MCF 10A (cell line): Measurements from ENCODE around the gene HHIP. TPM values are rescaled to one million over a fixed set of nuclear protein-coding genes. Genes with fewer than 3 reads are reported as not detected.

ENCODE experiments used
- BruUV-seq: library from RNA; stranded (reverse); fragments of 400-500 nt; replicated peaks from 2 replicates; lab custom pipeline; 2021; lab: Mats Ljungman, UMichigan
- CTCF ChIA-PET: fragments of 300-600 bp; sonication (Branson Sonifier 250); formaldehyde crosslinking; extraction: SDS; loops from one replicate; lab custom pipeline; 2021; ENCODE audit warnings: antibody characterized with exemption, inconsistent platforms; lab: Yijun Ruan, JAX
- POLR2A ChIA-PET: fragments of 300-600, 350-650 bp; sonication (Branson Sonifier 250); formaldehyde crosslinking; extraction: SDS; loops from one replicate; lab custom pipeline; 2020; ENCODE audit warnings: antibody characterized with exemption, inconsistent platforms; lab: Yijun Ruan, JAX
- DNase-seq: peaks from one replicate; pipeline ENCODE4 v3.0.0-alpha.2; 2018; ENCODE audit not compliant: unreplicated experiment
- H3K27ac Mint-ChIP-seq: one replicate; pipeline ENCODE4 v1.8.0; 2022; ENCODE audit warnings: mild to moderate bottlenecking, low read depth, mixed read lengths; ENCODE audit not compliant: unreplicated experiment
- H3K27me3 Mint-ChIP-seq: one replicate; pipeline ENCODE4 v1.8.0; 2022; ENCODE audit warnings: mixed read lengths; ENCODE audit not compliant: insufficient read depth, unreplicated experiment
- H3K36me3 Mint-ChIP-seq: one replicate; pipeline ENCODE4 v1.8.0; 2022; ENCODE audit warnings: mild to moderate bottlenecking, moderate library complexity, mixed read lengths; ENCODE audit not compliant: insufficient read depth, unreplicated experiment
- H3K4me1 Mint-ChIP-seq: one replicate; pipeline ENCODE4 v1.8.0; 2022; ENCODE audit warnings: mixed read lengths; ENCODE audit not compliant: insufficient read depth, unreplicated experiment
- H3K4me3 Mint-ChIP-seq: one replicate; pipeline ENCODE4 v1.8.0; 2022; ENCODE audit warnings: mild to moderate bottlenecking, moderate library complexity, mixed read lengths; ENCODE audit not compliant: unreplicated experiment
- H3K9me3 Mint-ChIP-seq: one replicate; pipeline ENCODE4 v1.8.0; 2022; ENCODE audit warnings: mixed read lengths; ENCODE audit not compliant: unreplicated experiment
- intact Hi-C: fragments of 100-400 bp; cut with micrococcal nuclease; formaldehyde crosslinking; loops from 2 replicates; pipeline ENCODE4 v1.14.1; 2022
- total RNA-seq: library from RNA; stranded (reverse); gene quantifications from 2 replicates; pipeline ENCODE4 v1.2.3, GENCODE V29; 2022
- TF ChIP-seq, protein P1 (sequence below): fragments of 200-600 bp; IDR thresholded peaks from one replicate; pipeline ENCODE4 v1.8.0; 2022; ENCODE audit warnings: antibody characterized with exemption, mild to moderate bottlenecking; ENCODE audit not compliant: unreplicated experiment

HHIP gene
- total RNA-seq, 1 experiment from 2014 or later, result 0.12 TPM

DNA sequence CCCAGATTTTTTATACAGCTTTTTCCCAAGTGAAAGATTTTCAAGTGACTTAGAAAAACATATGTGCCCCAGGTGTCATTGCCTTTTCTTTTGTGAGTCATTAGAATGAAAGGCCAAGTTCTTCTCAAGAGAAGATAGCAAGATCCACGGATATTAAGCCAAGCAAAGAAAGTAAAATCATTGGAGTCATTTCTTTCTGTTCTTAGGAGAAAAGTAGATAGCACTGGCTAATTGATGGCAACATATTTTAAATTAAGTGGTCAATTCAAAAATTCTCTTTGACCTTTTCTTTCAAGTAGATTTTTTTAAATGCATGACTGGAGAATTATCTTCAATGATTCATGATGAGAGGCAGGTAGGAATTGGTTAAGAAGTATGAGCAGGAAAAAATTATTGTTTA, 94.4 kb downstream of the HHIP start:
- ChIA-PET CTCF (no interaction called here), POLR2A (interaction anchor here (0.7 kb wide), 1 partner anchor 263 kb away, joined by 3 read pairs; no protein-coding TSS in a partner anchor)
- Mint-ChIP-seq H3K36me3 (no peaks in the 10 kb centered on the region), H3K4me1 (no peaks in the 10 kb centered on the region), H3K9me3 (no peaks in the 10 kb centered on the region), H3K27me3 (no peaks in the 10 kb centered on the region), H3K27ac (no peak overlapping the region), H3K4me3 (no peak overlapping the region)
- no peak for DNase-seq
- intact Hi-C loops, result no loop called here
- TF ChIP-seq, protein P1, sequence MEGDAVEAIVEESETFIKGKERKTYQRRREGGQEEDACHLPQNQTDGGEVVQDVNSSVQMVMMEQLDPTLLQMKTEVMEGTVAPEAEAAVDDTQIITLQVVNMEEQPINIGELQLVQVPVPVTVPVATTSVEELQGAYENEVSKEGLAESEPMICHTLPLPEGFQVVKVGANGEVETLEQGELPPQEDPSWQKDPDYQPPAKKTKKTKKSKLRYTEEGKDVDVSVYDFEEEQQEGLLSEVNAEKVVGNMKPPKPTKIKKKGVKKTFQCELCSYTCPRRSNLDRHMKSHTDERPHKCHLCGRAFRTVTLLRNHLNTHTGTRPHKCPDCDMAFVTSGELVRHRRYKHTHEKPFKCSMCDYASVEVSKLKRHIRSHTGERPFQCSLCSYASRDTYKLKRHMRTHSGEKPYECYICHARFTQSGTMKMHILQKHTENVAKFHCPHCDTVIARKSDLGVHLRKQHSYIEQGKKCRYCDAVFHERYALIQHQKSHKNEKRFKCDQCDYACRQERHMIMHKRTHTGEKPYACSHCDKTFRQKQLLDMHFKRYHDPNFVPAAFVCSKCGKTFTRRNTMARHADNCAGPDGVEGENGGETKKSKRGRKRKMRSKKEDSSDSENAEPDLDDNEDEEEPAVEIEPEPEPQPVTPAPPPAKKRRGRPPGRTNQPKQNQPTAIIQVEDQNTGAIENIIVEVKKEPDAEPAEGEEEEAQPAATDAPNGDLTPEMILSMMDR, result no peak
- BruUV-seq, result no TSS peak

DNA sequence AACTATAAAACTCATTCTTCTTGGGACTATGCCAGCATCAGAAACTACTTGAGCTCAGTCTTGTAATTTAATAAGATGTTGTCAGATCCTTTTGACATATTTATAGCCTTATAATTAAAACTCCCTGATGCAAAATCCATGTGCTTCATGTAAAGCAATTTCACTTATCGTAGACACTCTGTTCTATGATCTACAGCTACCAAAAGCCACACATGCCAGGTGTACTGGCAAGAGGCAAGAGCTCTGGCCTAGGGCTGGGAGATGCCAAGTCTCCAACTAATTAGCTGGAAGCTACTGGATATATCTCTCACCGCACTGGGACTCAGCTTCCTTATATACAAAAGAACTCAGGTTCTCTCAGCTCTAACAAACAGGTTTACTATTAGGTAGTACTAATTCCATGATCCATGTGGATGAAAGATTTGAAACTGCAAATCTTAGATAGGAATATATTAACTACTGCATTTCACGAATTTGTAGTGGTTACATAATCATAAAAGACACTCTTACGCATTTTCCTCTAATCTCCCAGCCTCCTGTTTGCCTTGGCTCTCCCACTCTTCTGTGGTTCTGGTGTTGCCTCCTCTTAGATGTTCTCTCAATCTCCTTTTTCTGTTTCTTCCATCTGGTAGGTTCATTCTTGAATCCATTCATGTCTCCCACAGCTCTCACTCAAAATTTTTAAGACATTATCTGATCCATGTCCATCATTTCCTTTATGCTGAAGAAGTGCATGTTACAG, 103.0 kb downstream of the HHIP start:
- TF ChIP-seq, protein P1, result no peak
- POLR2A ChIA-PET, result no interaction called here
- no TSS peak for BruUV-seq
- DNase-seq, result no peak
- H3K4me3 Mint-ChIP-seq, result no peak overlapping the region
- H3K36me3 Mint-ChIP-seq, result no peaks in the 10 kb centered on the region
- H3K27me3 Mint-ChIP-seq, result no peaks in the 10 kb centered on the region
- no peaks in the 10 kb centered on the region for H3K9me3 Mint-ChIP-seq
- intact Hi-C loops, result no loop called here
- CTCF ChIA-PET, result no interaction called here
- H3K27ac Mint-ChIP-seq, result no peak overlapping the region
- no peaks in the 10 kb centered on the region for H3K4me1 Mint-ChIP-seq

DNA sequence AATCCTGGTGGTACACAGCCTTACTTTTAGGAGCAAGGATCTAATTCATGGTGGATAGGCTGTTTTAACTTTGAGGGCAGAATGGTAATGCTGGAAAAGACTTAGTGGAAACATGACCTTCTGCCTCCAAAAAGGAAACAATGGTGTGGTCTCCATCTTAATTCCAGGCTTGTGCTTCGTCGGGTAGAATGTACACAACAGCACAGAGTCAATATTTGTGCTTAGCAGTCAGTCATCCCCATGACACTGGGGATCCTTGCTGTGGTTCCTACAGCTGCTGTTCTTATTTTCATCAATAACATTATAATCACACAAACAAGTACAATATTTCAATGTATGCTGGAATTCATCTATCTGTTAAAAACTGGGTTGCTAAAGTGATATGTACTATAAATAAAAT, 104.4 kb downstream of the HHIP start:
- Mint-ChIP-seq H3K4me1 (no peaks in the 10 kb centered on the region), H3K27me3 (no peaks in the 10 kb centered on the region), H3K27ac (no peak overlapping the region), H3K9me3 (no peaks in the 10 kb centered on the region), H3K4me3 (no peak overlapping the region), H3K36me3 (no peaks in the 10 kb centered on the region)
- DNase-seq, result no peak
- intact Hi-C loops, result no loop called here
- TF ChIP-seq, protein P1, result no peak
- ChIA-PET CTCF (no interaction called here), POLR2A (no interaction called here)
- no TSS peak for BruUV-seq

DNA sequence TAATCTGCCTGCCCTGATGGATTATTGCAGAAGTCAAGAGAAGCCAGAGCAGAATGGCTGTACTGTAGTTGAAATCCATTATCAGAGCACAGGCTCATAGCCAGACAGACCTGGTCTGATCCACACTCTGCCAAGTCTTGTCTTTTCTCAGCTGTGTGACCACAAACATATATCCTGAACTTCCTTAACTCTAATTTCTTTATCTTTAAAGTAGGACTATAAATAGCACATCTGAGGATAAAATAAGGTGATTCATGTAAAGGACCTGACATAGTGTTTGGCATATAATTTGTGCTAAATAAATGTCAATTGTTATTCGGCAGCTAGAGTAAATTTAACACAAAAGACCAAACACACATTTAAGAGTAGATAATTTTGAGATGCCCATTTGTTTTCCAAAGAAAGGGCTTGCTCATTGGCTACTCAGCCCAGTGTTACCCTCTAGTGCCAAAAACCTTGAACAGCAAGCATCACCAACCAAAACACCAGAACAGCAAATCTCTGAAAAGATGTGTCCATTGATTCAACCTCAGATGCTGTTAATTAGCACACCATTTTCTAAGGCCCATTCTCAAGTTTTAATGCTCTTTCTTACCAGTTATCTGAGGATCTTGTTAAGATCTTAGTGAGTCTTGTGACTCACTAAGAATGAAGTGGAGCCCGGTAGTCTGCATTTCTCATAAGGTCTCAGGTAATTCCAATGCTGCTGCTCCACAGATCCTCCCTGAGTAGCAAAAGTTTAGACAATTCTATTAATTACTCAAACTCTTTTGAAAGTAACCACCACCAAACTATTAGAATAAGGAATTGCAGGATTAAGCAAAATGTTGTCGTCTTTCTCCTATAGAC, 108.8 kb downstream of the HHIP start:
- peak; percentile 35 for DNase-seq
- Mint-ChIP-seq H3K4me1 (no peaks in the 10 kb centered on the region), H3K36me3 (no peaks in the 10 kb centered on the region), H3K27ac (no peak overlapping the region), H3K9me3 (no peaks in the 10 kb centered on the region), H3K4me3 (no peak overlapping the region), H3K27me3 (no peaks in the 10 kb centered on the region)
- intact Hi-C loops, result loop anchor here (1.0 to 5.0 kb wide), 3 partner anchors 197 to 580 kb away; no protein-coding TSS in a partner anchor
- ChIA-PET POLR2A (no interaction called here), CTCF (interaction anchor here (0.8 to 1.3 kb wide), 5 partner anchors 30 to 591 kb away, joined by 3 to 6 read pairs (median 4); no protein-coding TSS in a partner anchor)
- no TSS peak for BruUV-seq
- TF ChIP-seq, protein P1, result peak; percentile 66
